ENCODE data around the gene GINS1. TPM values are rescaled to one million over a fixed set of nuclear protein-coding genes. Genes with fewer than 3 reads are reported as not detected.
A peak's percentile ranks its signal among the peaks of the same experiment; 100 is the strongest.

Gene GINS1
- total and polyA plus RNA-seq, 2 of the 13 experiments (the other 11 are each of a cell fraction or from before 2014, with no cell fraction given): 14.6 to 59.9 TPM

GRCh38 chr20:25390538-25391528 is 16.6 kb upstream of the GINS1 start, which contains the start of gene ABHD12 (continued):
- TF ChIP-seq SAFB2 (CRISPR knock-in tag; IDR thresholded peaks at IDR 0.05; ENCODE audit: borderline replicate concordance, low read depth) (peak; percentile 87), ZNF564 (CRISPR knock-in tag; IDR thresholded peaks at IDR 0.05) (peak; percentile 74), MED1 (CRISPR knock-in tag; IDR thresholded peaks at IDR 0.05) (peak; percentile 88), NR3C1 (CRISPR knock-in tag; IDR thresholded peaks at IDR 0.05) (0 out of 2 replicates have a peak, but pooled peaks have one; percentile 71), SMYD3 (CRISPR knock-in tag; IDR thresholded peaks at IDR 0.05) (peak; percentile 79), HINFP (CRISPR knock-in tag; IDR thresholded peaks at IDR 0.05; ENCODE audit: low read depth) (0 out of 2 replicates have a peak, but pooled peaks have one; percentile 72), KDM1A (CRISPR knock-in tag; IDR thresholded peaks at IDR 0.05) (peak; percentile 94), ZNF556 (CRISPR knock-in tag; IDR thresholded peaks at IDR 0.05; ENCODE audit: borderline replicate concordance) (peak; percentile 95), GATAD1 (CRISPR knock-in tag; IDR thresholded peaks at IDR 0.05) (peak; percentile 82), NFKBIZ (CRISPR knock-in tag; IDR thresholded peaks at IDR 0.05) (peak; percentile 67; the same call in 1 of the 2 replicates), TFAP4 (IDR thresholded peaks at IDR 0.05; ENCODE audit: borderline replicate concordance, low read depth) (peak; percentile 91; the same call in 1 of the 2 replicates), GATAD2A (CRISPR knock-in tag; IDR thresholded peaks at IDR 0.05) (peak; percentile 79), ZNF121 (CRISPR knock-in tag; IDR thresholded peaks at IDR 0.05) (no peak), LBX2 (CRISPR knock-in tag; IDR thresholded peaks at IDR 0.05; ENCODE audit: borderline replicate concordance) (no peak), ZNF557 (CRISPR knock-in tag; IDR thresholded peaks at IDR 0.05) (peak; percentile 88), RNF219 (CRISPR knock-in tag; IDR thresholded peaks at IDR 0.05) (no peak), ATF3 (CRISPR knock-in tag; IDR thresholded peaks at IDR 0.05) (peak; percentile 52), ZNF512 (CRISPR knock-in tag; IDR thresholded peaks at IDR 0.05) (peak; percentile 88; the same call in 1 of the 2 replicates)

All from HepG2 (cell line).